GM23248 (cell line): ENCODE data around the gene RBFOX2. TPM values are rescaled to one million over a fixed set of nuclear protein-coding genes. Genes with fewer than 3 reads are reported as not detected.

Source experiments
- DNase-seq: peaks from one replicate; pipeline ENCODE4 v3.0.0-alpha.2; 2015
- H2AFZ ChIP-seq: fragments of 200-600 bp; sonication (generic); 2 replicates; pipeline ENCODE4 v1.6.1; 2016; ENCODE audit warnings: antibody characterized with exemption
- H3F3A ChIP-seq: fragments of 200-600 bp; sonication (generic); 2 replicates; pipeline ENCODE4 v1.6.1; 2016; ENCODE audit warnings: mild to moderate bottlenecking, antibody characterized with exemption, mixed run types; ENCODE audit not compliant: insufficient read depth
- H3K27ac ChIP-seq: fragments of 200-600 bp; sonication (generic); 2 replicates; pipeline ENCODE4 v1.5.1; 2016; ENCODE audit warnings: mild to moderate bottlenecking
- H3K27me3 ChIP-seq: fragments of 200-600 bp; sonication (generic); replicated peaks from 2 replicates; pipeline ENCODE4 v1.6.1; 2016; ENCODE audit warnings: mild to moderate bottlenecking; ENCODE audit not compliant: insufficient read depth
- H3K36me3 ChIP-seq: fragments of 200-600 bp; sonication (generic); 2 replicates; pipeline ENCODE4 v1.6.1; 2016; ENCODE audit warnings: low read depth, mild to moderate bottlenecking
- H3K4me1 ChIP-seq: fragments of 200-600 bp; sonication (generic); 2 replicates; pipeline ENCODE4 v1.6.1; 2016; ENCODE audit warnings: mild to moderate bottlenecking; ENCODE audit not compliant: insufficient read depth
- H3K4me2 ChIP-seq: fragments of 200-600 bp; sonication (generic); one replicate; pipeline ENCODE4 v1.6.1; 2016; ENCODE audit warnings: mild to moderate bottlenecking; ENCODE audit not compliant: unreplicated experiment
- H3K4me3 ChIP-seq: fragments of 200-600 bp; sonication (generic); 2 replicates; pipeline ENCODE4 v1.5.1; 2016; ENCODE audit warnings: mild to moderate bottlenecking
- H3K79me2 ChIP-seq: fragments of 200-600 bp; sonication (generic); 2 replicates; pipeline ENCODE4 v1.6.1; 2016; ENCODE audit warnings: mild to moderate bottlenecking; ENCODE audit not compliant: insufficient read depth
- H3K9ac ChIP-seq: fragments of 200-600 bp; sonication (generic); 2 replicates; pipeline ENCODE4 v1.6.1; 2016; ENCODE audit warnings: mild to moderate bottlenecking
- H3K9me2 ChIP-seq: fragments of 200-600 bp; sonication (generic); 2 replicates; pipeline ENCODE4 v1.6.1; 2016; ENCODE audit warnings: mixed run types, mild to moderate bottlenecking, moderate library complexity; ENCODE audit not compliant: insufficient read depth
- H3K9me3 ChIP-seq: fragments of 200-600 bp; sonication (generic); one replicate; pipeline ENCODE4 v1.6.1; 2017; ENCODE audit warnings: low read depth
- H4K20me1 ChIP-seq: fragments of 200-600 bp; sonication (generic); 2 replicates; pipeline ENCODE4 v1.6.0; 2016; ENCODE audit not compliant: insufficient read depth
- EZH2 ChIP-seq: fragments of 200-600 bp; sonication (generic); IDR thresholded peaks from 2 replicates; pipeline ENCODE4 v1.6.1; 2018; ENCODE audit warnings: antibody characterized with exemption, mild to moderate bottlenecking; ENCODE audit not compliant: insufficient read depth, poor library complexity, severe bottlenecking
- EZH2phosphoT487 ChIP-seq: fragments of 200-600 bp; sonication (generic); IDR thresholded peaks from 2 replicates; pipeline ENCODE4 v1.6.1; 2018; ENCODE audit warnings: antibody characterized with exemption, moderate library complexity, mild to moderate bottlenecking, low read depth; ENCODE audit not compliant: insufficient read depth
- WGBS, 2 experiments: methylation state at CpG; one replicate each; pipeline ENCODE4 v1.1.6; 2015 to 2017; ENCODE audit warnings: low lambda C conversion rate in 2 of 2, low coverage in 1 of 2; ENCODE audit errors: missing lambda C conversion rate in 2 of 2; 5-methylcytosine and 5-hydroxymethylcytosine counted together
- in situ Hi-C: fragments of 300-500 bp; cut with MboI; formaldehyde crosslinking; loops from 2 replicates; pipeline ENCODE4 v1.15.0; 2020
- polyA plus RNA-seq: library from polyadenylated mRNA; unstranded; fragments of >200 nt; fragmentation: Nextera tagmentation; extraction: Ambion mirVana; gene quantifications from 2 replicates; pipeline ENCODE4 v1.2.1, GENCODE V29; 2016
- total RNA-seq: library from RNA; depleted of rRNA; stranded (reverse); fragments of >200 nt; shearing (Covaris generic); gene quantifications from 2 replicates; pipeline ENCODE4 v1.2.3, GENCODE V29; 2014

RBFOX2 gene
- total and polyA plus RNA-seq, 2 experiments from 2014 or later = 127 to 136 TPM

GRCh38 chr22:35721960-35722359 lies 306.7 kb downstream of the RBFOX2 start:
- Histone ChIP-seq H3K36me3 (no peaks in the 10 kb centered on the region), H3K4me2 (no peak overlapping the region), H4K20me1 (no peaks in the 10 kb centered on the region), H3K4me1 (no peaks in the 10 kb centered on the region), H3K4me3 (no peak overlapping the region), H3K9me2 (no peaks in the 10 kb centered on the region), H3K9ac (no peak overlapping the region), H3K9me3 (no peaks in the 10 kb centered on the region), H3K27ac (no peak overlapping the region), H2AFZ (no peak overlapping the region), H3F3A (no peaks in the 10 kb centered on the region), H3K79me2 (no peaks in the 10 kb centered on the region), H3K27me3 (no peaks in the 10 kb centered on the region)
- 74 to 79% methylated on average over 4 of the region's 4 CpGs for WGBS, 2 experiments
- in situ Hi-C loops = no loop called here
- TF ChIP-seq EZH2 = no peak
- TF ChIP-seq EZH2phosphoT487 = no peak
- DNase-seq = no peak

GRCh38 chr22:35719212-35719875 lies 309.3 kb downstream of the RBFOX2 start:
- Histone ChIP-seq H3F3A (no peaks in the 10 kb centered on the region), H3K9me2 (no peaks in the 10 kb centered on the region), H3K4me3 (no peak overlapping the region), H3K9ac (no peak overlapping the region), H3K9me3 (no peaks in the 10 kb centered on the region), H3K36me3 (no peaks in the 10 kb centered on the region), H3K27me3 (no peaks in the 10 kb centered on the region; the same call in 1 of the 2 replicates), H3K27ac (no peak overlapping the region), H4K20me1 (no peaks in the 10 kb centered on the region), H2AFZ (no peak overlapping the region), H3K79me2 (no peaks in the 10 kb centered on the region), H3K4me2 (no peak overlapping the region), H3K4me1 (no peaks in the 10 kb centered on the region)
- in situ Hi-C loops = no loop called here
- no peak for DNase-seq
- TF ChIP-seq EZH2phosphoT487 (no peak), EZH2 (no peak)
- WGBS, 2 experiments = 68 to 74% methylated on average over 14 of the region's 15 CpGs

- H3K9ac ChIP-seq = no peak within 1 kb of the TSS
- TF ChIP-seq EZH2phosphoT487 (no peak), EZH2 (no peak)
- H4K20me1 ChIP-seq = no peaks in the 10 kb centered on the region
- no peaks in the 10 kb centered on the region for H3K9me2 ChIP-seq
- no peaks in the 10 kb centered on the region for H3K36me3 ChIP-seq
- H3K4me1 ChIP-seq = no peaks in the 10 kb centered on the region
- in situ Hi-C loops = no loop called here
- no peaks in the 10 kb centered on the region for H3K79me2 ChIP-seq
- 61 to 65% methylated on average over 3 of the region's 3 CpGs for WGBS, 2 experiments
- H3K9me3 ChIP-seq = no peaks in the 10 kb centered on the region
- DNase-seq = no peak
- H3K4me2 ChIP-seq = no peak within 1 kb of the TSS
- H3K27ac ChIP-seq = no peak within 1 kb of the TSS
- H3K27me3 ChIP-seq = no peaks in the 10 kb centered on the region; the same call in 1 of the 2 replicates
- no peak within 1 kb of the TSS for H2AFZ ChIP-seq
- no peaks in the 10 kb centered on the region for H3F3A ChIP-seq
- H3K4me3 ChIP-seq = no peak within 1 kb of the TSS
These were observed 311.1 kb downstream of the RBFOX2 start, which contains the start of gene APOL5 for GRCh38 chr22:35717572-35717971. Gene APOL5, plus strand, starts transcription at chr22:35717872. Its CDS starts 0 bp downstream, at chr22:35717872.

- H3K9me3 ChIP-seq = no peaks in the 10 kb centered on the region
- H3K79me2 ChIP-seq = no peaks in the 10 kb centered on the region
- no peak for TF ChIP-seq EZH2
- TF ChIP-seq EZH2phosphoT487 = no peak
- no peak overlapping the region for H3K9ac ChIP-seq
- no peak overlapping the region for H3K27ac ChIP-seq
- no peak overlapping the region for H3K4me3 ChIP-seq
- no peaks in the 10 kb centered on the region; the same call in 1 of the 2 replicates for H3K27me3 ChIP-seq
- no peak overlapping the region for H3K4me2 ChIP-seq
- no peak overlapping the region for H2AFZ ChIP-seq
- no peaks in the 10 kb centered on the region for H3F3A ChIP-seq
- WGBS, 2 experiments = 88 to 90% methylated on average over 2 of the region's 2 CpGs
- no peaks in the 10 kb centered on the region for H3K9me2 ChIP-seq
- no peak for DNase-seq
- H3K4me1 ChIP-seq = no peaks in the 10 kb centered on the region
- in situ Hi-C loops = no loop called here
- no peaks in the 10 kb centered on the region for H4K20me1 ChIP-seq
- H3K36me3 ChIP-seq = no peaks in the 10 kb centered on the region
These were observed 316.0 kb downstream of the RBFOX2 start for GRCh38 chr22:35712672-35713071.
